Brain microvascular endothelial cell (primary cell): Measurements from ENCODE around the gene ANGEL1.

Experiments
- DNase-seq: peaks from one replicate; pipeline ENCODE4 v3.0.0-alpha.2; 2020
- H3K27ac ChIP-seq: fragments of 250-450 bp; sonication (Bioruptor Pico); 2 replicates; pipeline ENCODE4 v1.5.1; 2020; ENCODE audit warnings: mild to moderate bottlenecking, moderate library complexity
- H3K27me3 ChIP-seq: fragments of 250-450 bp; sonication (Bioruptor Pico); replicated peaks from 2 replicates; pipeline ENCODE4 v1.5.1; 2020; ENCODE audit warnings: mild to moderate bottlenecking
- H3K36me3 ChIP-seq: fragments of 250-450 bp; sonication (Bioruptor Pico); replicated peaks from 2 replicates; pipeline ENCODE4 v1.5.1; 2020; ENCODE audit warnings: mild to moderate bottlenecking
- H3K4me3 ChIP-seq: 2 replicates; pipeline ENCODE4 v1.5.1; 2011; ENCODE audit warnings: low read depth, mild to moderate bottlenecking, control low read depth, low read length, moderate library complexity
- CTCF ChIP-seq: IDR thresholded peaks from 2 replicates; pipeline ENCODE4 v1.5.1; 2011; ENCODE audit warnings: low read depth, mild to moderate bottlenecking, moderate library complexity, low read length, control low read depth, inconsistent platforms; ENCODE audit errors: missing control alignments
- in situ Hi-C: cut with HindIII; loops from 2 replicates; pipeline ENCODE4 v1.10.0; 2017; ENCODE audit warnings: low sequenced_read_pairs, low pct_ligation_motif_present

The ANGEL1 gene

DNA sequence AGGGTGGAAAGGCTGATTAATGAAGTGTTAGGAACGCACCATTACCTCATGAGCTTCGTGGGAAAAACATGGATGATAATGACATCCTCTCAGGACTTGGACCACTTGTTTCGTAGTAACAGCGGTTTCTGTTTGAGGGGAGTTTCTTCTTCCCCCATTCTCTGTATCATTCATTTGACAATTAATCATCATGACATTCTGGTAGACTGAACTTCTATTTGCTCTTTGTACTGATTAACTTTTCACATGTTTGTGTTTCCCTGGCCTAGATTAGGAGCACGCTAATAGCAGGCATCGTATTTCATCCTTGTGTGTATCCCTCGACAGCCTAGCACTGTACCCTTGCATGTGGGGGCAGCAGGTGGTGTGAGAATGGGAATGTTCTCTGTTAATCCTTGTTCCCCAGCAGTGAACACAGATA, 21.6 kb upstream of the ANGEL1 start:
- no peak for TF ChIP-seq CTCF
- Histone ChIP-seq H3K27me3 (peaks cover 2% of the 10 kb centered on the region), H3K27ac (no peak overlapping the region), H3K4me3 (no peak overlapping the region), H3K36me3 (no peaks in the 10 kb centered on the region)
- no peak for DNase-seq
- in situ Hi-C loops = no loop called here

- no peaks in the 10 kb centered on the region for H3K36me3 ChIP-seq
- no peak overlapping the region for H3K27ac ChIP-seq
- peaks cover 2% of the 10 kb centered on the region for H3K27me3 ChIP-seq
- in situ Hi-C loops = no loop called here
- DNase-seq = no peak
- H3K4me3 ChIP-seq = no peak overlapping the region
- TF ChIP-seq CTCF = no peak
Measured at GRCh38 chr14:76833011-76833410, 20.3 kb upstream of the ANGEL1 start.

GRCh38 chr14:76832503-76832988, 19.9 kb upstream of the ANGEL1 start:
- no peak overlapping the region for H3K27ac ChIP-seq
- in situ Hi-C loops = no loop called here

GRCh38 chr14:76830556-76830955, 17.9 kb upstream of the ANGEL1 start:
- in situ Hi-C loops = no loop called here
- DNase-seq = no peak

More at GRCh38 chr14:76832503-76832988, 19.9 kb upstream of the ANGEL1 start:
- Histone ChIP-seq H3K36me3 (no peaks in the 10 kb centered on the region), H3K4me3 (no peak overlapping the region), H3K27me3 (no peaks in the 10 kb centered on the region)
- TF ChIP-seq CTCF = no peak
- DNase-seq = no peak

GRCh38 chr14:76829650-76830421, 17.2 kb upstream of the ANGEL1 start:
- in situ Hi-C loops = no loop called here
- H3K27me3 ChIP-seq = no peaks in the 10 kb centered on the region
- no peak overlapping the region for H3K4me3 ChIP-seq
- no peak for TF ChIP-seq CTCF
- H3K36me3 ChIP-seq = no peaks in the 10 kb centered on the region
- no peak overlapping the region for H3K27ac ChIP-seq
- DNase-seq = no peak

More at GRCh38 chr14:76830556-76830955, 17.9 kb upstream of the ANGEL1 start:
- Histone ChIP-seq H3K27me3 (no peaks in the 10 kb centered on the region), H3K4me3 (no peak overlapping the region), H3K36me3 (no peaks in the 10 kb centered on the region), H3K27ac (no peak overlapping the region)
- no peak for TF ChIP-seq CTCF

GRCh38 chr14:76829013-76829365, 16.3 kb upstream of the ANGEL1 start:
- in situ Hi-C loops = no loop called here
- H3K27me3 ChIP-seq = no peaks in the 10 kb centered on the region
- no peak overlapping the region for H3K4me3 ChIP-seq
- no peak for TF ChIP-seq CTCF
- no peak overlapping the region for H3K27ac ChIP-seq
- H3K36me3 ChIP-seq = no peaks in the 10 kb centered on the region
- DNase-seq = no peak
